Measurements from ENCODE around the gene RAG2.

Gene RAG2

GRCh38 chr11:36596880-36597279 lies 1.2 kb downstream of the RAG2 start:
- no peak overlapping the region for H3K27ac ChIP-seq (ENCODE audit: low read depth, low read length)
- no peaks in the 10 kb centered on the region for H3K9me3 ChIP-seq (ENCODE audit: insufficient read depth, low read depth, low read length)
- H3K9ac ChIP-seq (ENCODE audit: low read depth, low read length): no peak overlapping the region
- peaks cover 8% of the 10 kb centered on the region; the same call in 1 of the 2 replicates for H3K27me3 ChIP-seq (ENCODE audit: insufficient read depth, low read length)
- no peaks in the 10 kb centered on the region for H3K36me3 ChIP-seq (ENCODE audit: insufficient read depth, low read length)
- H3K4me1 ChIP-seq (ENCODE audit: insufficient read depth, low read length): no peaks in the 10 kb centered on the region; the same call in 1 of the 2 replicates
- H3K4me3 ChIP-seq (ENCODE audit: low read length): no peak overlapping the region

- WGBS: under 1% methylated on average over 29 of the region's 29 CpGs
- Histone ChIP-seq H3K9ac (ENCODE audit: low read depth, low read length) (peak within 1 kb of the TSS; percentile 75), H3K4me1 (ENCODE audit: insufficient read depth, low read length) (no peaks in the 10 kb centered on the region; the same call in 1 of the 2 replicates)
Measured at GRCh38 chr11:36594316-36594989, 3.6 kb downstream of the RAG2 start, which contains the start of gene IFTAP. TSS of gene IFTAP (plus strand) at chr11:36594502. CDS start at chr11:36610104, 15,602 bp downstream.

GRCh38 chr11:36591433-36591832 lies 6.6 kb downstream of the RAG2 start:
- 66% methylated on average over 1 of the region's 1 CpG for WGBS
- no peaks in the 10 kb centered on the region; the same call in 1 of the 2 replicates for H3K4me1 ChIP-seq (ENCODE audit: insufficient read depth, low read length)

More at GRCh38 chr11:36594316-36594989, 3.6 kb downstream of the RAG2 start, which contains the start of gene IFTAP:
- Histone ChIP-seq H3K27me3 (ENCODE audit: insufficient read depth, low read length) (peaks cover 31% of the 10 kb centered on the region; the same call in 1 of the 2 replicates), H3K4me3 (ENCODE audit: low read length) (peak within 1 kb of the TSS; percentile 82), H3K27ac (ENCODE audit: low read depth, low read length) (peak within 1 kb of the TSS; percentile 33; the same call in 1 of the 2 replicates), H3K36me3 (ENCODE audit: insufficient read depth, low read length) (no peaks in the 10 kb centered on the region), H3K9me3 (ENCODE audit: insufficient read depth, low read depth, low read length) (no peaks in the 10 kb centered on the region)

GRCh38 chr11:36590513-36590912 lies 7.5 kb downstream of the RAG2 start:
- no peak overlapping the region for H3K4me3 ChIP-seq (ENCODE audit: low read length)
- no peak overlapping the region for H3K9ac ChIP-seq (ENCODE audit: low read depth, low read length)
- WGBS: 76% methylated on average over 3 of the region's 4 CpGs
- no peaks in the 10 kb centered on the region for H3K36me3 ChIP-seq (ENCODE audit: insufficient read depth, low read length)
- H3K27me3 ChIP-seq (ENCODE audit: insufficient read depth, low read length): peaks cover 58% of the 10 kb centered on the region
- no peaks in the 10 kb centered on the region; the same call in 1 of the 2 replicates for H3K4me1 ChIP-seq (ENCODE audit: insufficient read depth, low read length)
- no peak overlapping the region for H3K27ac ChIP-seq (ENCODE audit: low read depth, low read length)
- H3K9me3 ChIP-seq (ENCODE audit: insufficient read depth, low read depth, low read length): no peaks in the 10 kb centered on the region

More at GRCh38 chr11:36591433-36591832, 6.6 kb downstream of the RAG2 start:
- no peak overlapping the region for H3K27ac ChIP-seq (ENCODE audit: low read depth, low read length)
- H3K9me3 ChIP-seq (ENCODE audit: insufficient read depth, low read depth, low read length): no peaks in the 10 kb centered on the region
- H3K4me3 ChIP-seq (ENCODE audit: low read length): no peak overlapping the region
- H3K9ac ChIP-seq (ENCODE audit: low read depth, low read length): no peak overlapping the region
- H3K27me3 ChIP-seq (ENCODE audit: insufficient read depth, low read length): peaks cover 57% of the 10 kb centered on the region
- H3K36me3 ChIP-seq (ENCODE audit: insufficient read depth, low read length): no peaks in the 10 kb centered on the region

- Histone ChIP-seq H3K27ac (ENCODE audit: low read depth, low read length) (no peak overlapping the region), H3K36me3 (ENCODE audit: insufficient read depth, low read length) (no peaks in the 10 kb centered on the region), H3K4me1 (ENCODE audit: insufficient read depth, low read length) (no peaks in the 10 kb centered on the region), H3K9me3 (ENCODE audit: insufficient read depth, low read depth, low read length) (no peaks in the 10 kb centered on the region), H3K9ac (ENCODE audit: low read depth, low read length) (no peak overlapping the region), H3K4me3 (ENCODE audit: low read length) (no peak overlapping the region), H3K27me3 (ENCODE audit: insufficient read depth, low read length) (peaks cover 68% of the 10 kb centered on the region)
- WGBS: 26% methylated on average over 1 of the region's 1 CpG
Measured at GRCh38 chr11:36588099-36588498, 9.9 kb downstream of the RAG2 start.

- Histone ChIP-seq H3K9ac (ENCODE audit: low read depth, low read length) (no peak overlapping the region), H3K4me3 (ENCODE audit: low read length) (no peak overlapping the region), H3K27me3 (ENCODE audit: insufficient read depth, low read length) (peaks cover 57% of the 10 kb centered on the region), H3K27ac (ENCODE audit: low read depth, low read length) (no peak overlapping the region), H3K36me3 (ENCODE audit: insufficient read depth, low read length) (no peaks in the 10 kb centered on the region), H3K9me3 (ENCODE audit: insufficient read depth, low read depth, low read length) (peaks cover 10% of the 10 kb centered on the region), H3K4me1 (ENCODE audit: insufficient read depth, low read length) (no peaks in the 10 kb centered on the region)
Measured at GRCh38 chr11:36586543-36586942, 11.5 kb downstream of the RAG2 start.

GRCh38 chr11:36583667-36584066 lies 14.4 kb downstream of the RAG2 start:
- Histone ChIP-seq H3K9me3 (ENCODE audit: insufficient read depth, low read depth, low read length) (peaks cover 23% of the 10 kb centered on the region), H3K36me3 (ENCODE audit: insufficient read depth, low read length) (no peaks in the 10 kb centered on the region), H3K4me3 (ENCODE audit: low read length) (no peak overlapping the region), H3K27ac (ENCODE audit: low read depth, low read length) (no peak overlapping the region), H3K27me3 (ENCODE audit: insufficient read depth, low read length) (peaks cover 29% of the 10 kb centered on the region), H3K4me1 (ENCODE audit: insufficient read depth, low read length) (no peaks in the 10 kb centered on the region), H3K9ac (ENCODE audit: low read depth, low read length) (no peak overlapping the region)
- WGBS: 79% methylated on average over 3 of the region's 3 CpGs

- no peak overlapping the region for H3K27ac ChIP-seq (ENCODE audit: low read depth, low read length)
- no peaks in the 10 kb centered on the region for H3K36me3 ChIP-seq (ENCODE audit: insufficient read depth, low read length)
- no peaks in the 10 kb centered on the region for H3K4me1 ChIP-seq (ENCODE audit: insufficient read depth, low read length)
- no peak overlapping the region for H3K9ac ChIP-seq (ENCODE audit: low read depth, low read length)
- H3K9me3 ChIP-seq (ENCODE audit: insufficient read depth, low read depth, low read length): peaks cover 23% of the 10 kb centered on the region
- 75% methylated on average over 2 of the region's 2 CpGs for WGBS
- peaks cover 12% of the 10 kb centered on the region; the same call in 1 of the 2 replicates for H3K27me3 ChIP-seq (ENCODE audit: insufficient read depth, low read length)
- no peak overlapping the region for H3K4me3 ChIP-seq (ENCODE audit: low read length)
Measured at GRCh38 chr11:36581536-36581935, 16.5 kb downstream of the RAG2 start.

GRCh38 chr11:36578458-36578857 lies 19.6 kb downstream of the RAG2 start:
- no peaks in the 10 kb centered on the region for H3K27me3 ChIP-seq (ENCODE audit: insufficient read depth, low read length)
- H3K27ac ChIP-seq (ENCODE audit: low read depth, low read length): no peak overlapping the region
- H3K4me3 ChIP-seq (ENCODE audit: low read length): no peak overlapping the region
- H3K9me3 ChIP-seq (ENCODE audit: insufficient read depth, low read depth, low read length): peaks cover 23% of the 10 kb centered on the region
- no peaks in the 10 kb centered on the region for H3K4me1 ChIP-seq (ENCODE audit: insufficient read depth, low read length)
- no peak overlapping the region for H3K9ac ChIP-seq (ENCODE audit: low read depth, low read length)
- WGBS: 88% methylated on average over 1 of the region's 1 CpG
- no peaks in the 10 kb centered on the region for H3K36me3 ChIP-seq (ENCODE audit: insufficient read depth, low read length)

GRCh38 chr11:36577859-36578258 lies 20.2 kb downstream of the RAG2 start:
- Histone ChIP-seq H3K4me1 (ENCODE audit: insufficient read depth, low read length) (no peaks in the 10 kb centered on the region), H3K27ac (ENCODE audit: low read depth, low read length) (no peak overlapping the region), H3K27me3 (ENCODE audit: insufficient read depth, low read length) (no peaks in the 10 kb centered on the region), H3K9me3 (ENCODE audit: insufficient read depth, low read depth, low read length) (peaks cover 23% of the 10 kb centered on the region), H3K36me3 (ENCODE audit: insufficient read depth, low read length) (no peaks in the 10 kb centered on the region), H3K9ac (ENCODE audit: low read depth, low read length) (no peak overlapping the region), H3K4me3 (ENCODE audit: low read length) (no peak overlapping the region)
- no CpG with 5 or more reads among the region's 2 CpGs for WGBS

GRCh38 chr11:36577373-36577772 lies 20.7 kb downstream of the RAG2 start:
- Histone ChIP-seq H3K4me1 (ENCODE audit: insufficient read depth, low read length) (no peaks in the 10 kb centered on the region), H3K9ac (ENCODE audit: low read depth, low read length) (no peak overlapping the region), H3K36me3 (ENCODE audit: insufficient read depth, low read length) (no peaks in the 10 kb centered on the region), H3K9me3 (ENCODE audit: insufficient read depth, low read depth, low read length) (peaks cover 22% of the 10 kb centered on the region), H3K27ac (ENCODE audit: low read depth, low read length) (no peak overlapping the region), H3K27me3 (ENCODE audit: insufficient read depth, low read length) (no peaks in the 10 kb centered on the region), H3K4me3 (ENCODE audit: low read length) (no peak overlapping the region)
- 94% methylated on average over 2 of the region's 2 CpGs for WGBS

Data from HUES64 (cell line).